PC-3 (cell line): Measurements from ENCODE around the gene ZNF396. TPM values are rescaled to one million over a fixed set of nuclear protein-coding genes. Genes with fewer than 3 reads are reported as not detected.

ENCODE experiments used
- ATAC-seq: fragments of 200-7000 bp; cut with Tn5 transposase; 2 replicates; pipeline ENCODE4 v1.9.1; 2020; ENCODE audit warnings: mild to moderate bottlenecking, moderate library complexity
- Bru-seq: library from RNA; stranded (reverse); fragments of 400-500 nt; gene quantifications from one replicate; lab custom pipeline; 2021; lab: Mats Ljungman, UMichigan
- BruChase-seq, 2 experiments: library from RNA; stranded (reverse); fragments of 400-500 nt; gene quantifications; one replicate each; lab custom pipeline; 2021; lab: Mats Ljungman, UMichigan
- BruUV-seq: library from RNA; stranded (reverse); fragments of 400-500 nt; replicated peaks from 2 replicates; lab custom pipeline; 2021; lab: Mats Ljungman, UMichigan
- CTCF ChIA-PET: fragments of 300-600 bp; sonication (Branson Sonifier 250); formaldehyde crosslinking; loops from one replicate; lab custom pipeline; 2022; ENCODE audit warnings: antibody characterized with exemption; lab: Charles Lee
- POLR2A ChIA-PET: fragments of 300-600 bp; sonication (Branson Sonifier 250); formaldehyde crosslinking; loops from one replicate; lab custom pipeline; 2022; ENCODE audit warnings: antibody characterized with exemption; ENCODE audit not compliant: unreplicated experiment; lab: Charles Lee
- DNase-seq: peaks from one replicate; pipeline ENCODE4 v3.0.0-alpha.2; 2015
- H2AFZ ChIP-seq: fragments of 300-600 bp; sonication (generic); 2 replicates; pipeline ENCODE4 v1.6.0; 2016; ENCODE audit warnings: antibody characterized with exemption, low read length
- H3F3A ChIP-seq: fragments of 300-600 bp; sonication (generic); one replicate; pipeline ENCODE4 v1.6.0; 2017; ENCODE audit warnings: antibody characterized with exemption, low read length, control low read depth, mild to moderate bottlenecking; ENCODE audit not compliant: unreplicated experiment
- H3K27ac ChIP-seq: fragments of 300-600 bp; sonication (generic); 2 replicates; pipeline ENCODE4 v1.5.1; 2016; ENCODE audit warnings: mild to moderate bottlenecking, low read length
- H3K27me3 ChIP-seq: fragments of 300-600 bp; sonication (generic); 2 replicates; pipeline ENCODE4 v1.6.1; 2016; ENCODE audit warnings: low read length, mixed read lengths
- H3K36me3 ChIP-seq: fragments of 300-600 bp; sonication (generic); 2 replicates; pipeline ENCODE4 v1.6.1; 2016; ENCODE audit warnings: low read depth, mixed run types, low read length, mixed read lengths
- H3K4me1 ChIP-seq: fragments of 300-600 bp; sonication (generic); 2 replicates; pipeline ENCODE4 v1.5.1; 2016; ENCODE audit warnings: low read length; ENCODE audit not compliant: insufficient read depth
- H3K4me2 ChIP-seq: fragments of 300-600 bp; sonication (generic); 2 replicates; pipeline ENCODE4 v1.6.0; 2016; ENCODE audit warnings: low read length
- H3K4me3 ChIP-seq: fragments of 300-600 bp; sonication (generic); 2 replicates; pipeline ENCODE4 v1.5.1; 2016; ENCODE audit warnings: mild to moderate bottlenecking, low read length, mixed read lengths
- H3K79me2 ChIP-seq: fragments of 300-600 bp; sonication (generic); 2 replicates; pipeline ENCODE4 v1.6.1; 2017; ENCODE audit warnings: low read length, mixed read lengths
- H3K9ac ChIP-seq: fragments of 300-600 bp; sonication (generic); 2 replicates; pipeline ENCODE4 v1.6.0; 2016; ENCODE audit warnings: mild to moderate bottlenecking, low read length
- H3K9me2 ChIP-seq: fragments of 300-600 bp; sonication (generic); replicated peaks from 2 replicates; pipeline ENCODE4 v1.6.1; 2016; ENCODE audit warnings: mixed run types, low read length, mixed read lengths
- H3K9me3 ChIP-seq: fragments of 300-600 bp; sonication (generic); 2 replicates; pipeline ENCODE4 v1.6.1; 2016; ENCODE audit warnings: low read length, mixed read lengths
- H4K20me1 ChIP-seq: fragments of 300-600 bp; sonication (generic); 2 replicates; pipeline ENCODE4 v1.6.1; 2016; ENCODE audit warnings: low read length, mixed read lengths
- CTCF ChIP-seq: fragments of 300-600 bp; sonication (generic); conservative IDR thresholded peaks from 2 replicates; pipeline ENCODE4 v1.5.1; 2017; ENCODE audit warnings: antibody characterized with exemption, low read depth, mild to moderate bottlenecking, low read length
- EZH2 ChIP-seq: fragments of 300-600 bp; sonication (generic); IDR thresholded peaks from one replicate; pipeline ENCODE4 v1.6.1; 2017; ENCODE audit warnings: antibody characterized with exemption, mild to moderate bottlenecking, low read length; ENCODE audit not compliant: unreplicated experiment
- EZH2phosphoT487 ChIP-seq: fragments of 300-600 bp; sonication (generic); IDR thresholded peaks from 2 replicates; pipeline ENCODE4 v1.6.1; 2018; ENCODE audit warnings: mild to moderate bottlenecking, antibody characterized with exemption, low read length, borderline replicate concordance
- intact Hi-C: fragments of 100-400 bp; cut with micrococcal nuclease; formaldehyde crosslinking; loops from 2 replicates; pipeline ENCODE4 v1.9.0; 2023
- long read RNA-seq: library from polyadenylated mRNA; unstranded; transcript quantifications from one replicate; pipeline ENCODE4 v2.0.0, GENCODE V29; 2021; ENCODE audit not compliant: unreplicated experiment
- total RNA-seq: library from RNA; depleted of rRNA; stranded (reverse); fragments of >200 nt; gene quantifications from 2 replicates; pipeline ENCODE4 v1.2.3, GENCODE V29; 2014; rRNA removed

Gene ZNF396
- total RNA-seq (0.40 and 0.95 TPM in 2 replicates), Bru-seq, nascent RNA (percentile 43 among the genes with signal in this experiment), BruChase-seq, experiment 1, labeled RNA remaining after a 6-hour chase (percentile 37 among the genes with signal in this experiment), BruChase-seq, experiment 2, labeled RNA remaining after a 2-hour chase (percentile 44 among the genes with signal in this experiment)
- long read RNA-seq, partial matches to known transcripts, result 1 of 3 reads
- long read RNA-seq, other reads (novel, unspliced or antisense), result 0 of 3 reads

- peak within 1 kb of the TSS; percentile 75 for H3K4me2 ChIP-seq
- no peaks in the 10 kb centered on the region for H3F3A ChIP-seq
- BruUV-seq, result no TSS peak
- CTCF ChIA-PET, result no interaction called here
- H3K9ac ChIP-seq, result 0 out of 2 replicates have a peak within 1 kb of the TSS, but pooled peaks have one; percentile 12
- POLR2A ChIA-PET, result interaction anchor here (0.6 kb wide), 1 partner anchor 12 kb away, joined by 3 read pairs; no protein-coding TSS in a partner anchor
- intact Hi-C loops, result no loop called here
- TF ChIP-seq EZH2 (no peak), CTCF (no peak), EZH2phosphoT487 (no peak)
- ATAC-seq (peak; percentile 92), DNase-seq (peak; percentile 41)
- H3K9me3 ChIP-seq, result no peaks in the 10 kb centered on the region
- no peaks in the 10 kb centered on the region for H3K4me1 ChIP-seq
- no peaks in the 10 kb centered on the region for H3K36me3 ChIP-seq
- peak within 1 kb of the TSS; percentile 70 for H3K4me3 ChIP-seq
- H4K20me1 ChIP-seq, result no peaks in the 10 kb centered on the region
- H3K27ac ChIP-seq, result no peak within 1 kb of the TSS
- no peaks in the 10 kb centered on the region for H3K79me2 ChIP-seq
- peak within 1 kb of the TSS; percentile 87 for H2AFZ ChIP-seq
- H3K9me2 ChIP-seq, result no peaks in the 10 kb centered on the region
- no peaks in the 10 kb centered on the region for H3K27me3 ChIP-seq
These were observed at the start of gene ZNF396 for GRCh38 chr18:35376742-35377695. Gene ZNF396 (minus strand): TSS chr18:35377337. CDS start chr18:35374292, 3,045 bp downstream.

DNA sequence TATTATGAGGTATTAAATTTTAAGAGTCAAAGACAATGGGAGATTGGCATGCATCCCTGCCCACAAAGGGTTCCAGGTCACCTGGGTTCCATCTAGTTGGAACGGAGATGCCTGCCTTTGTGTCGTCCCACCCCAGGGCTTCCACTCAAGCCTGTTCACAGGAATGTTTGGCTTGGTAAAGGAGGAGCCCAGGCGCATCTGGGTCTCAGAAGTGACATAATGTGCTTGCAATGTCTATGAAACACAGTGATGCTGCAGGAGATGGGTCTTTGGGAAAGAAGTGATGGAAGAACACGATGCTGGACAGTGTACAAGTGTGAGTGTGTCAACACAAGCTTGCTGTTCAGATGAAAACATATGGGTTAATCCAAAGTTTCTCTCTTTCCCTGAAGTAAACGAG, 49.6 kb upstream of the ZNF396 start:
- Histone ChIP-seq H3F3A (no peaks in the 10 kb centered on the region), H3K9me3 (no peaks in the 10 kb centered on the region), H3K79me2 (no peaks in the 10 kb centered on the region), H3K4me3 (no peak overlapping the region), H3K9me2 (no peaks in the 10 kb centered on the region), H4K20me1 (no peaks in the 10 kb centered on the region), H3K27ac (no peak overlapping the region), H3K27me3 (no peaks in the 10 kb centered on the region), H3K36me3 (no peaks in the 10 kb centered on the region), H3K4me1 (peaks cover 8% of the 10 kb centered on the region), H2AFZ (no peak overlapping the region), H3K9ac (no peak overlapping the region), H3K4me2 (no peak overlapping the region)
- DNase-seq, result no peak
- ChIA-PET POLR2A (no interaction called here), CTCF (no interaction called here)
- TF ChIP-seq EZH2, result no peak
- no peak for TF ChIP-seq EZH2phosphoT487
- no peak for TF ChIP-seq CTCF
- no peak for ATAC-seq
- BruUV-seq, result no TSS peak
- intact Hi-C loops, result no loop called here
